Panc1 (cell line): ENCODE measurements around the gene PRR23A.

Source experiments
- POLR2AphosphoS5 ChIP-seq: IDR thresholded peaks from 2 replicates; pipeline ENCODE4 v1.6.1; 2012; ENCODE audit warnings: mild to moderate bottlenecking, low read depth, low read length, moderate library complexity
- TCF7L2 ChIP-seq: IDR thresholded peaks from 2 replicates; pipeline ENCODE4 v1.6.1; 2011; ENCODE audit warnings: mild to moderate bottlenecking, low read depth, low read length, inconsistent platforms
- TF ChIP-seq, protein P1 (sequence below): fragments of 450-650 bp; IDR thresholded peaks from 2 replicates; pipeline ENCODE4 v1.5.1; 2017; ENCODE audit warnings: mild to moderate bottlenecking
- TF ChIP-seq, protein P2 (sequence below), 2 experiments: IDR thresholded peaks; 2 replicates each; pipeline ENCODE4 v1.6.1; 2011 to 2012; ENCODE audit warnings: low read depth in 2 of 2, control low read depth in 1 of 2, low read length in 1 of 2, mild to moderate bottlenecking in 1 of 2, moderate library complexity in 1 of 2; ENCODE audit not compliant: insufficient read depth in 1 of 2

DNA sequence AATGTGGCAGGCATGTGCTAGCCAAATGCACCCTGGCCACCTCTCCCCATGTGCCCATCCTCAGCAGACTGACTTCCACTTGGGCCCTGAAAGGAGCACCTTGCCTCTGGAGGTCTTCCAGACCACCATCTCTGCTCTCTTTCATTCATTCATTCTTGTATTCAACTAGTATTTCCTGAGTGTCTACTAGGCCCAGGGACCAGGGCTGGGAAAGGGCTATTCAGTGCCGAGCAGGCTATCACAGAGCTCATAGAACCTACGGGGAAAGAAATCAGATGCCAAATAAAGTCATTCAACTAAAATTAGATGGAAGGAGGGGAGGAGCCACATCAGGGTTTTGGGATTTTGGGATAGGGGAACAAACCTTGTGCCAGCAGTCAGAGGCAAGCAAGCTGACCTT lies 18.9 kb downstream of the PRR23A start:
- TF ChIP-seq, protein P1, sequence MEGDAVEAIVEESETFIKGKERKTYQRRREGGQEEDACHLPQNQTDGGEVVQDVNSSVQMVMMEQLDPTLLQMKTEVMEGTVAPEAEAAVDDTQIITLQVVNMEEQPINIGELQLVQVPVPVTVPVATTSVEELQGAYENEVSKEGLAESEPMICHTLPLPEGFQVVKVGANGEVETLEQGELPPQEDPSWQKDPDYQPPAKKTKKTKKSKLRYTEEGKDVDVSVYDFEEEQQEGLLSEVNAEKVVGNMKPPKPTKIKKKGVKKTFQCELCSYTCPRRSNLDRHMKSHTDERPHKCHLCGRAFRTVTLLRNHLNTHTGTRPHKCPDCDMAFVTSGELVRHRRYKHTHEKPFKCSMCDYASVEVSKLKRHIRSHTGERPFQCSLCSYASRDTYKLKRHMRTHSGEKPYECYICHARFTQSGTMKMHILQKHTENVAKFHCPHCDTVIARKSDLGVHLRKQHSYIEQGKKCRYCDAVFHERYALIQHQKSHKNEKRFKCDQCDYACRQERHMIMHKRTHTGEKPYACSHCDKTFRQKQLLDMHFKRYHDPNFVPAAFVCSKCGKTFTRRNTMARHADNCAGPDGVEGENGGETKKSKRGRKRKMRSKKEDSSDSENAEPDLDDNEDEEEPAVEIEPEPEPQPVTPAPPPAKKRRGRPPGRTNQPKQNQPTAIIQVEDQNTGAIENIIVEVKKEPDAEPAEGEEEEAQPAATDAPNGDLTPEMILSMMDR, result no peak
- TF ChIP-seq POLR2AphosphoS5, result no peak
- TF ChIP-seq, protein P2, sequence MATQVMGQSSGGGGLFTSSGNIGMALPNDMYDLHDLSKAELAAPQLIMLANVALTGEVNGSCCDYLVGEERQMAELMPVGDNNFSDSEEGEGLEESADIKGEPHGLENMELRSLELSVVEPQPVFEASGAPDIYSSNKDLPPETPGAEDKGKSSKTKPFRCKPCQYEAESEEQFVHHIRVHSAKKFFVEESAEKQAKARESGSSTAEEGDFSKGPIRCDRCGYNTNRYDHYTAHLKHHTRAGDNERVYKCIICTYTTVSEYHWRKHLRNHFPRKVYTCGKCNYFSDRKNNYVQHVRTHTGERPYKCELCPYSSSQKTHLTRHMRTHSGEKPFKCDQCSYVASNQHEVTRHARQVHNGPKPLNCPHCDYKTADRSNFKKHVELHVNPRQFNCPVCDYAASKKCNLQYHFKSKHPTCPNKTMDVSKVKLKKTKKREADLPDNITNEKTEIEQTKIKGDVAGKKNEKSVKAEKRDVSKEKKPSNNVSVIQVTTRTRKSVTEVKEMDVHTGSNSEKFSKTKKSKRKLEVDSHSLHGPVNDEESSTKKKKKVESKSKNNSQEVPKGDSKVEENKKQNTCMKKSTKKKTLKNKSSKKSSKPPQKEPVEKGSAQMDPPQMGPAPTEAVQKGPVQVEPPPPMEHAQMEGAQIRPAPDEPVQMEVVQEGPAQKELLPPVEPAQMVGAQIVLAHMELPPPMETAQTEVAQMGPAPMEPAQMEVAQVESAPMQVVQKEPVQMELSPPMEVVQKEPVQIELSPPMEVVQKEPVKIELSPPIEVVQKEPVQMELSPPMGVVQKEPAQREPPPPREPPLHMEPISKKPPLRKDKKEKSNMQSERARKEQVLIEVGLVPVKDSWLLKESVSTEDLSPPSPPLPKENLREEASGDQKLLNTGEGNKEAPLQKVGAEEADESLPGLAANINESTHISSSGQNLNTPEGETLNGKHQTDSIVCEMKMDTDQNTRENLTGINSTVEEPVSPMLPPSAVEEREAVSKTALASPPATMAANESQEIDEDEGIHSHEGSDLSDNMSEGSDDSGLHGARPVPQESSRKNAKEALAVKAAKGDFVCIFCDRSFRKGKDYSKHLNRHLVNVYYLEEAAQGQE (IDR thresholded peaks at IDR 0.05; ENCODE audit: insufficient read depth in 1 of 2, low read depth in 2 of 2, low read length in 1 of 2), result no peak
- no peak for TF ChIP-seq TCF7L2
